ENCODE results near the gene LIX1.

LIX1 gene

DNA sequence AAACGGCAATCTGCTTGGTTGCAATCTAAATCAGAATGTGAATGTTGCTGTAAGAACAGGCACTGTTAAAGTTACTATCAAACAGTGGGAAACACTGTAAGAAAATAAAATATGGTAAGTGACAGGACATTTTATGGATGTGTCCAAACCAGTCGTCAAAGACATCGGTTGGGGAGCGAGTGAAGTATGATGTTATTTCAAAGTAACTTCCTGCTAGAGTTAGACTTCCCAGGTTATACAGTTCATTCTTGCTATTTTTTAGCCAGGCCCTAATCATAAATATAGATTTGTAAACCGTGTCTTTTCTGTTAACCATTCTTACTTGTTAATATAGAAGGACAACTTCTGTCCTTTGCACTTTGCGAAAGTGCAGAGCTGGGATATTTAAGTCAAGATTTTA is 30.2 kb downstream of the LIX1 start:
- H3K4ac ChIP-seq (ENCODE audit: low read depth in 1 of 2, low read length in 2 of 2): no peak overlapping the region
- DNase-seq: no peak
- H3K23ac ChIP-seq (ENCODE audit: low read length in 2 of 2): no peak overlapping the region
- H4K91ac ChIP-seq (ENCODE audit: low read length): no peak overlapping the region
- H2AK5ac ChIP-seq (ENCODE audit: low read length, severe bottlenecking): no peak overlapping the region
- 67% methylated on average over 4 of the region's 6 CpGs for WGBS
- no peaks in the 10 kb centered on the region for H3K9me3 ChIP-seq (ENCODE audit: control insufficient read depth, low read length)
- H3K4me3 ChIP-seq (ENCODE audit: insufficient read depth in 1 of 2, low read depth in 1 of 2, low read length in 2 of 2): no peak overlapping the region
- H3K9ac ChIP-seq (ENCODE audit: low read length): no peak overlapping the region
- H3K4me2 ChIP-seq (ENCODE audit: low read length, poor library complexity, severe bottlenecking): no peak overlapping the region
- H2BK5ac ChIP-seq (ENCODE audit: low read depth, low read length, poor library complexity, severe bottlenecking): no peak overlapping the region
- H2AFZ ChIP-seq (ENCODE audit: low read depth, low read length): no peak overlapping the region
- H3K14ac ChIP-seq (ENCODE audit: low read length in 2 of 2): no peak overlapping the region
- no peaks in the 10 kb centered on the region for H3K79me1 ChIP-seq (replicated peaks; ENCODE audit: low read length, poor library complexity, severe bottlenecking)
- H4K8ac ChIP-seq (ENCODE audit: low read length): no peak overlapping the region
- H3K36me3 ChIP-seq (ENCODE audit: control insufficient read depth in 1 of 2, insufficient read depth in 2 of 2, low read depth in 1 of 2, low read length in 2 of 2): no peaks in the 10 kb centered on the region
- no peaks in the 10 kb centered on the region for H3K27me3 ChIP-seq (ENCODE audit: control insufficient read depth in 1 of 2, insufficient read depth in 1 of 2, low read length in 2 of 2)
- H2BK120ac ChIP-seq (ENCODE audit: low read depth, low read length): no peak overlapping the region
- no peak overlapping the region for H2BK15ac ChIP-seq (ENCODE audit: low read depth, poor library complexity, severe bottlenecking)
- H2BK12ac ChIP-seq (ENCODE audit: low read length in 2 of 2): no peak overlapping the region
- no peaks in the 10 kb centered on the region for H3K4me1 ChIP-seq (ENCODE audit: control insufficient read depth, insufficient read depth, low read depth, low read length)
- no peak overlapping the region for H3K27ac ChIP-seq (ENCODE audit: low read length, poor library complexity, severe bottlenecking)
- H3K18ac ChIP-seq (ENCODE audit: low read depth in 1 of 2, low read length in 2 of 2): no peak overlapping the region

GRCh38 chr5:97111616-97112015 is 30.8 kb downstream of the LIX1 start:
- H2BK12ac ChIP-seq (ENCODE audit: low read length in 2 of 2): no peak overlapping the region
- H2BK120ac ChIP-seq (ENCODE audit: low read depth, low read length): no peak overlapping the region
- H3K4me1 ChIP-seq (ENCODE audit: control insufficient read depth, insufficient read depth, low read depth, low read length): no peaks in the 10 kb centered on the region
- no peak overlapping the region for H3K4me3 ChIP-seq (ENCODE audit: insufficient read depth in 1 of 2, low read depth in 1 of 2, low read length in 2 of 2)
- H3K23ac ChIP-seq (ENCODE audit: low read length in 2 of 2): no peak overlapping the region
- H3K14ac ChIP-seq (ENCODE audit: low read length in 2 of 2): no peak overlapping the region
- no peaks in the 10 kb centered on the region for H3K9me3 ChIP-seq (ENCODE audit: control insufficient read depth, low read length)
- H3K18ac ChIP-seq (ENCODE audit: low read depth in 1 of 2, low read length in 2 of 2): no peak overlapping the region
- H2BK5ac ChIP-seq (ENCODE audit: low read depth, low read length, poor library complexity, severe bottlenecking): no peak overlapping the region
- H3K27ac ChIP-seq (ENCODE audit: low read length, poor library complexity, severe bottlenecking): no peak overlapping the region
- H2AK5ac ChIP-seq (ENCODE audit: low read length, severe bottlenecking): no peak overlapping the region
- H4K8ac ChIP-seq (ENCODE audit: low read length): no peak overlapping the region
- no peak overlapping the region for H2BK15ac ChIP-seq (ENCODE audit: low read depth, poor library complexity, severe bottlenecking)
- H3K27me3 ChIP-seq (ENCODE audit: control insufficient read depth in 1 of 2, insufficient read depth in 1 of 2, low read length in 2 of 2): no peaks in the 10 kb centered on the region
- no peak for DNase-seq
- H3K36me3 ChIP-seq (ENCODE audit: control insufficient read depth in 1 of 2, insufficient read depth in 2 of 2, low read depth in 1 of 2, low read length in 2 of 2): no peaks in the 10 kb centered on the region
- WGBS: 21% methylated on average over 3 of the region's 4 CpGs
- H2AFZ ChIP-seq (ENCODE audit: low read depth, low read length): no peak overlapping the region
- no peak overlapping the region for H3K4me2 ChIP-seq (ENCODE audit: low read length, poor library complexity, severe bottlenecking)
- H3K79me1 ChIP-seq (replicated peaks; ENCODE audit: low read length, poor library complexity, severe bottlenecking): no peaks in the 10 kb centered on the region
- no peak overlapping the region for H3K4ac ChIP-seq (ENCODE audit: low read depth in 1 of 2, low read length in 2 of 2)
- no peak overlapping the region for H4K91ac ChIP-seq (ENCODE audit: low read length)
- no peak overlapping the region for H3K9ac ChIP-seq (ENCODE audit: low read length)

- Histone ChIP-seq H3K4me3 (ENCODE audit: insufficient read depth in 1 of 2, low read depth in 1 of 2, low read length in 2 of 2) (no peak overlapping the region), H3K4ac (ENCODE audit: low read depth in 1 of 2, low read length in 2 of 2) (no peak overlapping the region), H3K9ac (ENCODE audit: low read length) (no peak overlapping the region), H2AK5ac (ENCODE audit: low read length, severe bottlenecking) (no peak overlapping the region), H2BK12ac (ENCODE audit: low read length in 2 of 2) (no peak overlapping the region), H2BK120ac (ENCODE audit: low read depth, low read length) (no peak overlapping the region), H4K8ac (ENCODE audit: low read length) (no peak overlapping the region), H3K27me3 (ENCODE audit: control insufficient read depth in 1 of 2, insufficient read depth in 1 of 2, low read length in 2 of 2) (peaks cover 0 to 4% of the 10 kb centered on the region in 2 experiments), H3K36me3 (ENCODE audit: control insufficient read depth in 1 of 2, insufficient read depth in 2 of 2, low read depth in 1 of 2, low read length in 2 of 2) (no peaks in the 10 kb centered on the region), H2BK5ac (ENCODE audit: low read depth, low read length, poor library complexity, severe bottlenecking) (no peak overlapping the region), H3K79me1 (replicated peaks; ENCODE audit: low read length, poor library complexity, severe bottlenecking) (no peaks in the 10 kb centered on the region), H2AFZ (ENCODE audit: low read depth, low read length) (no peak overlapping the region), H3K4me1 (ENCODE audit: control insufficient read depth, insufficient read depth, low read depth, low read length) (no peaks in the 10 kb centered on the region), H4K91ac (ENCODE audit: low read length) (no peak overlapping the region), H2BK15ac (ENCODE audit: low read depth, poor library complexity, severe bottlenecking) (no peak overlapping the region), H3K4me2 (ENCODE audit: low read length, poor library complexity, severe bottlenecking) (no peak overlapping the region), H3K23ac (ENCODE audit: low read length in 2 of 2) (no peak overlapping the region), H3K18ac (ENCODE audit: low read depth in 1 of 2, low read length in 2 of 2) (no peak overlapping the region), H3K14ac (ENCODE audit: low read length in 2 of 2) (no peak overlapping the region), H3K27ac (ENCODE audit: low read length, poor library complexity, severe bottlenecking) (no peak overlapping the region), H3K9me3 (ENCODE audit: control insufficient read depth, low read length) (no peaks in the 10 kb centered on the region)
- no peak for DNase-seq
- 55% methylated on average over 2 of the region's 5 CpGs for WGBS
These were observed 31.4 kb downstream of the LIX1 start for GRCh38 chr5:97111004-97111403.

DNA sequence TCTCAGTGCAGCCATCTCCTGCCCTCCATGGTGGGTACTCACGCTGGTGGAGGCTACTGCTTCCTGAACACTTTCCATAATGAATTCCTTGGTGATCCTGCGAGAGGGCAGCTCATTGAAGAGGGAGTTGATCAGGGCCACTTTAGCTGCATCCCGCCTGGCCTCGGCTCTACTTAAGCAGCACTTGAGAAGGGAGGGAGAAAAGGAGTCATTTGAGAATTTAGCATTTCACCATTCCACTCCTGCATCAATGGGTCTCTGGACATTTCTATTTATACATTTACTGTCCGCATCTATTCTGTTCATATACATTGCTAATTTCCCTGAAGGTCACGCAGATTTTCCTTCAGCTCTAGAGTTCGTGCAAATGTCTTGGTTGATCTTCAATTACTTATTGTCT is 35.1 kb downstream of the LIX1 start:
- Histone ChIP-seq H3K79me1 (replicated peaks; ENCODE audit: low read length, poor library complexity, severe bottlenecking) (no peaks in the 10 kb centered on the region), H3K23ac (ENCODE audit: low read length in 2 of 2) (no peak overlapping the region), H3K4me3 (ENCODE audit: insufficient read depth in 1 of 2, low read depth in 1 of 2, low read length in 2 of 2) (no peak overlapping the region), H2BK5ac (ENCODE audit: low read depth, low read length, poor library complexity, severe bottlenecking) (no peak overlapping the region), H3K18ac (ENCODE audit: low read depth in 1 of 2, low read length in 2 of 2) (no peak overlapping the region), H3K4me1 (ENCODE audit: control insufficient read depth, insufficient read depth, low read depth, low read length) (no peaks in the 10 kb centered on the region), H3K36me3 (ENCODE audit: control insufficient read depth in 1 of 2, insufficient read depth in 2 of 2, low read depth in 1 of 2, low read length in 2 of 2) (no peaks in the 10 kb centered on the region), H3K27me3 (ENCODE audit: control insufficient read depth in 1 of 2, insufficient read depth in 1 of 2, low read length in 2 of 2) (peaks cover 0 to 6% of the 10 kb centered on the region in 2 experiments), H3K4me2 (ENCODE audit: low read length, poor library complexity, severe bottlenecking) (no peak overlapping the region), H3K14ac (ENCODE audit: low read length in 2 of 2) (no peak overlapping the region), H2BK12ac (ENCODE audit: low read length in 2 of 2) (no peak overlapping the region), H4K8ac (ENCODE audit: low read length) (no peak overlapping the region), H3K4ac (ENCODE audit: low read depth in 1 of 2, low read length in 2 of 2) (no peak overlapping the region), H2AFZ (ENCODE audit: low read depth, low read length) (no peak overlapping the region), H4K91ac (ENCODE audit: low read length) (no peak overlapping the region), H2AK5ac (ENCODE audit: low read length, severe bottlenecking) (no peak overlapping the region), H2BK120ac (ENCODE audit: low read depth, low read length) (no peak overlapping the region), H3K9ac (ENCODE audit: low read length) (no peak overlapping the region), H2BK15ac (ENCODE audit: low read depth, poor library complexity, severe bottlenecking) (no peak overlapping the region), H3K9me3 (ENCODE audit: control insufficient read depth, low read length) (no peaks in the 10 kb centered on the region), H3K27ac (ENCODE audit: low read length, poor library complexity, severe bottlenecking) (no peak overlapping the region)
- 92% methylated on average over 6 of the region's 7 CpGs for WGBS
- no peak for DNase-seq
